Trophoblast cell (in vitro differentiated cells and primary cell): ENCODE data around the gene PRKAB1.

Experiments used
- DNase-seq, 2 donors: peaks; one replicate each; pipeline ENCODE4 v3.0.0-alpha.2; 2016
- H2AFZ ChIP-seq: 2 replicates; pipeline ENCODE4 v1.6.1; 2013; ENCODE audit warnings: low read length, moderate library complexity, mild to moderate bottlenecking; ENCODE audit not compliant: insufficient read depth, poor library complexity
- H2AK5ac ChIP-seq: 2 replicates; pipeline ENCODE4 v1.6.1; 2013; ENCODE audit warnings: mild to moderate bottlenecking, low read length
- H2BK120ac ChIP-seq: 2 replicates; pipeline ENCODE4 v1.6.1; 2013; ENCODE audit warnings: low read length, mild to moderate bottlenecking, moderate library complexity; ENCODE audit not compliant: insufficient read depth, poor library complexity
- H2BK12ac ChIP-seq: 2 replicates; pipeline ENCODE4 v1.6.1; 2013; ENCODE audit warnings: mild to moderate bottlenecking, low read length, moderate library complexity
- H2BK5ac ChIP-seq: 2 replicates; pipeline ENCODE4 v1.6.1; 2013; ENCODE audit warnings: low read length, low read depth, moderate library complexity, mild to moderate bottlenecking; ENCODE audit not compliant: poor library complexity
- H3K14ac ChIP-seq: 2 replicates; pipeline ENCODE4 v1.6.1; 2013; ENCODE audit warnings: mild to moderate bottlenecking, low read length
- H3K18ac ChIP-seq: 2 replicates; pipeline ENCODE4 v1.6.1; 2013; ENCODE audit warnings: mild to moderate bottlenecking, low read length
- H3K23ac ChIP-seq: 2 replicates; pipeline ENCODE4 v1.6.1; 2013; ENCODE audit warnings: low read length
- H3K27ac ChIP-seq: 2 replicates; pipeline ENCODE4 v1.5.1; 2013; ENCODE audit warnings: low read depth, mild to moderate bottlenecking, inconsistent platforms, low read length, moderate library complexity
- H3K27me3 ChIP-seq: 2 replicates; pipeline ENCODE4 v1.6.1; 2013; ENCODE audit warnings: inconsistent platforms, mild to moderate bottlenecking, low read length, moderate library complexity; ENCODE audit not compliant: insufficient read depth
- H3K36me3 ChIP-seq, 2 experiments: 1 replicate in 1 of 2; 2 replicates in 1 of 2; pipeline ENCODE4 v1.6.1; 2013; ENCODE audit warnings: low read length in 2 of 2, mild to moderate bottlenecking in 2 of 2, moderate library complexity in 1 of 2; ENCODE audit not compliant: insufficient read depth in 2 of 2, control insufficient read depth in 1 of 2
- H3K4ac ChIP-seq: 2 replicates; pipeline ENCODE4 v1.6.1; 2013; ENCODE audit warnings: low read depth, mild to moderate bottlenecking, low read length, moderate library complexity
- H3K4me1 ChIP-seq, 2 experiments: 1 replicate in 1 of 2; 2 replicates in 1 of 2; pipeline ENCODE4 v1.6.1; 2013; ENCODE audit warnings: low read length in 2 of 2, mild to moderate bottlenecking in 2 of 2, moderate library complexity in 1 of 2; ENCODE audit not compliant: insufficient read depth in 2 of 2, control insufficient read depth in 1 of 2
- H3K4me2 ChIP-seq: 2 replicates; pipeline ENCODE4 v1.6.1; 2013; ENCODE audit warnings: inconsistent platforms, mild to moderate bottlenecking, low read length, moderate library complexity
- H3K4me3 ChIP-seq: 2 replicates; pipeline ENCODE4 v1.5.1; 2013; ENCODE audit warnings: mild to moderate bottlenecking, low read depth, low read length, inconsistent platforms
- H3K79me1 ChIP-seq: one replicate; pipeline ENCODE4 v1.6.1; 2013; ENCODE audit warnings: low read length
- H3K79me2 ChIP-seq: 2 replicates; pipeline ENCODE4 v1.6.1; 2013; ENCODE audit warnings: low read length, mild to moderate bottlenecking; ENCODE audit not compliant: control insufficient read depth, insufficient read depth, poor library complexity
- H3K9ac ChIP-seq: 2 replicates; pipeline ENCODE4 v1.6.1; 2013; ENCODE audit warnings: mild to moderate bottlenecking, low read length
- H3K9me3 ChIP-seq: 2 replicates; pipeline ENCODE4 v1.6.1; 2013; ENCODE audit warnings: low read depth, mild to moderate bottlenecking, control low read depth, inconsistent platforms, low read length; ENCODE audit not compliant: insufficient read depth
- H4K12ac ChIP-seq: 2 replicates; pipeline ENCODE4 v1.6.1; 2013; ENCODE audit warnings: low read depth, mild to moderate bottlenecking, low read length, moderate library complexity
- H4K8ac ChIP-seq: 2 replicates; pipeline ENCODE4 v1.6.1; 2013; ENCODE audit warnings: low read depth, mild to moderate bottlenecking, low read length, moderate library complexity
- H4K91ac ChIP-seq: one replicate; pipeline ENCODE4 v1.6.1; 2013; ENCODE audit warnings: low read depth, mild to moderate bottlenecking, low read length, moderate library complexity
- WGBS: extraction: QIAGEN DNeasy Blood & Tissue Kit; methylation state at CpG from one replicate; pipeline ENCODE4 v1.1.7; 2013; ENCODE audit warnings: missing lambda C conversion rate; ENCODE audit not compliant: insufficient read length, insufficient coverage; ENCODE audit errors: extremely low coverage; 5-methylcytosine and 5-hydroxymethylcytosine counted together

The PRKAB1 gene

DNA sequence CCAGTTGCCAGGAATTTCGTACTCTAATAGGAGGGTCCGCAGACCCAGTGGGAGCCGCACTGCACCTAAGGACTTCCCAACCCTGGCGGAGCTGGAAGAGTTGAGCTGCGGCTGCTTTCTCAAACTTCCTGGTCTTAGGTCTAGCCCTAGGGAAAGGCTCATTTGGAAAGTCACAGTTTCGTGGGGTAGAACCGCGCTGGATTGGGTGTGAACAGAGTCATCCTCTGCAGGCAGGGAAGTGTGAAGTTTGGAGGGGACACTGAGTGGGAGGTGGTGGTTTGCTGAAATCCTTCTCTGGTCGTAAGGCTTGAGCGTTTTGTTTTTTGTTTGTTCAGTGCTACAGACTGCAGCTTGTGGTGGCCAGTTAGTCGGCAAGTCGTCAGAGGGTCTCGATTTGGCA lies 18.8 kb downstream of the PRKAB1 start:
- Histone ChIP-seq H3K27ac (no peak overlapping the region), H2AK5ac (no peak overlapping the region), H4K12ac (no peak overlapping the region), H3K4me2 (no peak overlapping the region), H2BK120ac (no peak overlapping the region), H3K23ac (no peak overlapping the region), H4K8ac (no peak overlapping the region), H4K91ac (no peak overlapping the region), H3K79me2 (no peaks in the 10 kb centered on the region), H3K18ac (no peak overlapping the region), H3K14ac (no peak overlapping the region), H2BK5ac (no peak overlapping the region), H3K4me3 (no peak overlapping the region), H3K9me3 (no peaks in the 10 kb centered on the region), H3K27me3 (no peaks in the 10 kb centered on the region), H3K4me1 (no peaks in the 10 kb centered on the region), H3K79me1 (no peaks in the 10 kb centered on the region), H3K36me3 (peaks cover 17 to 25% of the 10 kb centered on the region in 2 experiments), H3K4ac (no peak overlapping the region), H2BK12ac (no peak overlapping the region), H3K9ac (no peak overlapping the region), H2AFZ (no peak overlapping the region)
- no peak for DNase-seq
- no CpG with 5 or more reads among the region's 13 CpGs for WGBS

DNA sequence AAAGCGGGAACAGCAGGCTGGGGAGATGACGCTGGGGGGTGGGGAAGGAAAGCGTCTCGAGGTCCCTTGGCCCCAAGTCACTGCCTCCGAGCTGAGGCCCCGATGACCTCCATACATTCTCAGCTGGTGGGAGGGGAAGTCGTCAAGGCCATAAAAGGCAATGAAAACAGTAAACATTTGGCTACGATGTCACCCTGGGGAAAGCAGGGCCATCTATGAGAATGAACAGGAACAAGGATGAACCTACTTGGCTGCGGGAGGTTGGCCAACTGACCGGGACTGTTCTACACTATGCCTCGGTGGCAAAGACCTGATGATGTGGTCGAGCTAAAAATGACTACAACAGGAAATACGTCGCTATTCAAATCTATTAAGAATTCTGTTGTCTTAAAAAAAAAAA lies 19.5 kb downstream of the PRKAB1 start:
- H3K4me1 ChIP-seq: no peaks in the 10 kb centered on the region
- H3K4me3 ChIP-seq: no peak overlapping the region
- no peak overlapping the region for H3K23ac ChIP-seq
- H2AK5ac ChIP-seq: no peak overlapping the region
- peaks cover 16 to 25% of the 10 kb centered on the region in 2 experiments for H3K36me3 ChIP-seq
- no peak overlapping the region for H3K27ac ChIP-seq
- no peak overlapping the region for H3K4me2 ChIP-seq
- H3K18ac ChIP-seq: no peak overlapping the region
- no peak overlapping the region for H4K91ac ChIP-seq
- H3K9me3 ChIP-seq: no peaks in the 10 kb centered on the region
- no peaks in the 10 kb centered on the region for H3K27me3 ChIP-seq
- H3K4ac ChIP-seq: no peak overlapping the region
- no peak overlapping the region for H3K9ac ChIP-seq
- H4K8ac ChIP-seq: no peak overlapping the region
- no peaks in the 10 kb centered on the region for H3K79me1 ChIP-seq
- no peaks in the 10 kb centered on the region for H3K79me2 ChIP-seq
- H2AFZ ChIP-seq: no peak overlapping the region
- H2BK5ac ChIP-seq: no peak overlapping the region
- WGBS: no CpG with 5 or more reads among the region's 14 CpGs
- DNase-seq: no peak
- H3K14ac ChIP-seq: no peak overlapping the region
- H4K12ac ChIP-seq: no peak overlapping the region
- H2BK12ac ChIP-seq: no peak overlapping the region
- H2BK120ac ChIP-seq: no peak overlapping the region

DNA sequence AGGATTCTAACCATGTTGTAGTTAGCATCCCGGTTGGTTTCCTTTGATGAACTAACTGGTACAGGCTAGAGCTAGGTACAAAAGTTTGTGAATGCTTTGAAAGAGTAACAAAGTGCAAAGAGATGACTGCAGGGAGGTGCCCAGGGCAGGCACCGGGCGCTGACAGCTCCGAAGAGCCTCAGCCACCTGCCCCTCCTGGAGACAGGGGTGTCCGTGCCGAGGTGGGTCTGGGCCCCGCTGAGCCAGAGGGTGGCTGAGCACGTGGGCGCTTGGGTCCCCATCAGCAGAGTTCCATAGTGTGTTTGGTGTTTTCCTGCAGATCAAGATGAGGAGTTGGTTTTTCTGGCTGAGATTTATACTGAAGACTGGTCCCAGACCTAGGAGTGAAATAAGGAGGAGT lies 19.9 kb downstream of the PRKAB1 start:
- Histone ChIP-seq H2BK5ac (no peak overlapping the region), H3K4me2 (no peak overlapping the region), H3K4me1 (no peaks in the 10 kb centered on the region), H2AFZ (no peak overlapping the region), H3K79me1 (no peaks in the 10 kb centered on the region), H3K18ac (no peak overlapping the region), H3K27ac (no peak overlapping the region), H3K36me3 (peaks cover 16 to 24% of the 10 kb centered on the region in 2 experiments), H2BK120ac (no peak overlapping the region), H3K27me3 (no peaks in the 10 kb centered on the region), H4K91ac (no peak overlapping the region), H4K8ac (no peak overlapping the region), H3K4me3 (no peak overlapping the region), H3K23ac (no peak overlapping the region), H2BK12ac (no peak overlapping the region), H3K14ac (no peak overlapping the region), H3K4ac (no peak overlapping the region), H3K9me3 (no peaks in the 10 kb centered on the region), H2AK5ac (no peak overlapping the region), H3K9ac (no peak overlapping the region), H3K79me2 (no peaks in the 10 kb centered on the region), H4K12ac (no peak overlapping the region)
- no CpG with 5 or more reads among the region's 9 CpGs for WGBS
- DNase-seq: no peak

DNA sequence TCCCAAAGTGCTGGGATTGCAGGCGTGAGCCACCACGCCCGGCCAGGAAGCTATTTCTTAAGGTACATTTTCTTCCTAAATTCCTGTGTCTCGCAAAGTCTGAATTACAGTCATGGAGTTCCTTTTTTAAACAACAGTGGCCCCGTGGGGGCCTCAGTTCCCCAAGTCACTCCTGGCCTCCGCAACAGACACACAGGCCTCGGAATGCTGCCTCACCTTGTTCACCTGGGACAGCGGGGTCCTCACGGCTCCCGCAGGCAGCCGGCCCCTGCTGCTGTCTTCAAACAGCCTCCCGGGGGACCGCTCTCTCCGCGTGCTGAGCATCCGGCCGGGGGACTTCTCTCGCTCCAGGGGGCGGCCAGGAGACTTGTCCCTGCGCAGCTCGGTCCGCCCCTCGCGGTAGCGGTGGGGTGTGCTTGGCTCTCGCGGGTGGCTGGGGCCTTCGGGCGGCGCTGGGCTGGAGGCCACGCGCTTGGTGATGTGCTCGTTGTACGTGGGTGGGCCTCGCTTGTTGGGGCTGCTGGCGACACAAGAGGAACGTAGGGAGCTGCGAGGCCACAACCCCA lies 22.1 kb downstream of the PRKAB1 start:
- no peak overlapping the region for H3K9ac ChIP-seq
- H3K4me1 ChIP-seq: no peaks in the 10 kb centered on the region
- H3K14ac ChIP-seq: no peak overlapping the region
- no peak overlapping the region for H3K18ac ChIP-seq
- no peaks in the 10 kb centered on the region for H3K79me2 ChIP-seq
- H4K12ac ChIP-seq: no peak overlapping the region
- no CpG with 5 or more reads among the region's 38 CpGs for WGBS
- no peak overlapping the region for H4K8ac ChIP-seq
- no peak overlapping the region for H3K4ac ChIP-seq
- no peak for DNase-seq
- no peak overlapping the region for H3K4me2 ChIP-seq
- no peak overlapping the region for H3K4me3 ChIP-seq
- no peak overlapping the region for H2BK5ac ChIP-seq
- no peak overlapping the region for H3K23ac ChIP-seq
- H3K27ac ChIP-seq: no peak overlapping the region
- H2AK5ac ChIP-seq: no peak overlapping the region
- no peaks in the 10 kb centered on the region for H3K27me3 ChIP-seq
- H2AFZ ChIP-seq: no peak overlapping the region
- no peak overlapping the region for H2BK120ac ChIP-seq
- no peaks in the 10 kb centered on the region for H3K9me3 ChIP-seq
- no peak overlapping the region for H4K91ac ChIP-seq
- H2BK12ac ChIP-seq: no peak overlapping the region
- no peaks in the 10 kb centered on the region for H3K79me1 ChIP-seq
- H3K36me3 ChIP-seq: peaks cover 16 to 22% of the 10 kb centered on the region in 2 experiments
